Spleen (tissue), 11 donors: ENCODE data around the gene SLC24A3. TPM values are rescaled to one million over a fixed set of nuclear protein-coding genes. Genes with fewer than 3 reads are reported as not detected.

Experiments used
- DNase-seq: peaks from one replicate; pipeline ENCODE4 v3.0.0-alpha.2; 2020
- H3K27ac ChIP-seq, 8 donors: fragments of 200-600 bp; sonication (generic) in 7 of 8; 1 replicate in 4 of 8; 2 replicates in 4 of 8; pipeline versions ENCODE4 v1.5.0 to v1.8.0; 2016 to 2021; ENCODE audit warnings: inconsistent platforms in 4 of 8, mild to moderate bottlenecking in 4 of 8, moderate library complexity in 1 of 8
- H3K27me3 ChIP-seq, 7 donors: fragments of 200-600 bp; sonication (generic) in 6 of 7; replicated peaks in 1 of 7; 1 replicate in 4 of 7; 2 replicates in 3 of 7; pipeline versions ENCODE4 v1.5.0 to v1.8.0; 2016 to 2021; ENCODE audit warnings: inconsistent platforms in 3 of 7, mild to moderate bottlenecking in 1 of 7
- H3K36me3 ChIP-seq, 6 donors: fragments of 200-600 bp; sonication (generic) in 5 of 6; 1 replicate in 4 of 6; 2 replicates in 2 of 6; pipeline versions ENCODE4 v1.5.0 to v1.8.0; 2016 to 2021; ENCODE audit warnings: inconsistent platforms in 2 of 6
- H3K4me1 ChIP-seq, 6 donors: fragments of 200-600 bp; sonication (generic) in 5 of 6; 1 replicate in 3 of 6; 2 replicates in 3 of 6; pipeline versions ENCODE4 v1.5.0 to v1.8.0; 2016 to 2021; ENCODE audit warnings: inconsistent platforms in 3 of 6
- H3K4me3 ChIP-seq, 8 donors: fragments of 200-600 bp; sonication (generic) in 7 of 8; 1 replicate in 4 of 8; 2 replicates in 4 of 8; pipeline versions ENCODE4 v1.5.0 to v1.8.0; 2016 to 2021; ENCODE audit warnings: inconsistent platforms in 4 of 8, mild to moderate bottlenecking in 4 of 8, moderate library complexity in 2 of 8
- H3K9me3 ChIP-seq, 8 donors: fragments of 200-600 bp; sonication (generic) in 7 of 8; 1 replicate in 4 of 8; 2 replicates in 4 of 8; pipeline versions ENCODE4 v1.5.0 to v1.8.0; 2016 to 2021; ENCODE audit warnings: inconsistent platforms in 4 of 8
- POLR2A ChIP-seq, 3 donors: fragments of 450-650 bp; IDR thresholded peaks; one replicate each; pipeline ENCODE4 v1.5.1; 2017; ENCODE audit warnings: antibody characterized with exemption in 3 of 3, mild to moderate bottlenecking in 1 of 3
- POLR2AphosphoS5 ChIP-seq, 3 donors: sonication (generic); formaldehyde crosslinking; IDR thresholded peaks; one replicate each; pipeline ENCODE4 v1.5.1; 2017; ENCODE audit warnings: antibody characterized with exemption in 3 of 3
- WGBS, 5 donors: extraction: QIAGEN DNeasy Blood & Tissue Kit in 3 of 5; methylation state at CpG; one replicate each; pipeline versions ENCODE4 v1.1.5 to v1.1.7; 2013 to 2018; 5-methylcytosine and 5-hydroxymethylcytosine counted together
- intact Hi-C: fragments of 100-400 bp; cut with DNase I; formaldehyde crosslinking; loops from one replicate; pipeline ENCODE4 v1.15.0; 2023; ENCODE audit warnings: low total_unique reads
- polyA plus RNA-seq, 3 donors: library from polyadenylated mRNA; stranded (reverse); fragments of 200-250 nt; gene quantifications; one replicate each; pipeline ENCODE4 v1.2.1, GENCODE V29; 2013
- total RNA-seq, 7 donors: library from RNA; depleted of rRNA in 3 of 7; stranded (reverse); fragments of >200 nt in 3 of 7; fragmentation: NEBNext Ultra II Directional in 4 of 7; extraction: Animal tissue kit (Norgen Biotek cat#: 25700) in 4 of 7; gene quantifications; one replicate each; pipeline versions ENCODE4 v1.1.0 to v1.2.1, GENCODE V29; 2016 to 2021
- TF ChIP-seq, protein P1 (sequence below), 11 experiments: fragments of 200-600 bp in 7 of 11; fragments of 450-650 bp in 4 of 11; sonication (generic) in 4 of 11; IDR thresholded peaks in 8 of 11; conservative IDR thresholded peaks in 3 of 11; 1 replicate in 7 of 11; 2 replicates in 4 of 11; pipeline versions ENCODE4 v1.4.0 to v1.8.0; 2016 to 2021; ENCODE audit warnings: antibody characterized with exemption in 11 of 11, inconsistent platforms in 4 of 11, mild to moderate bottlenecking in 1 of 11
- donor health status: healthy with polysubstance abuse.
- donor health status: DM: no; HTN: no; CAD: no; lungs with moderate emphysema.
- donor health status: DM: no; HTN: no; CAD: no.
- donor health status: Bipolar disorder and iron deficiency.
- donor health status: healthy.
- donor health status: DM: no; HTN: no; CAD: no.
- donor health status: DM: yes; HTN: yes; CAD: no.

SLC24A3 gene
- total and polyA plus RNA-seq, 10 donors, result 0.37 to 3.9 (median 2.6) TPM

DNA sequence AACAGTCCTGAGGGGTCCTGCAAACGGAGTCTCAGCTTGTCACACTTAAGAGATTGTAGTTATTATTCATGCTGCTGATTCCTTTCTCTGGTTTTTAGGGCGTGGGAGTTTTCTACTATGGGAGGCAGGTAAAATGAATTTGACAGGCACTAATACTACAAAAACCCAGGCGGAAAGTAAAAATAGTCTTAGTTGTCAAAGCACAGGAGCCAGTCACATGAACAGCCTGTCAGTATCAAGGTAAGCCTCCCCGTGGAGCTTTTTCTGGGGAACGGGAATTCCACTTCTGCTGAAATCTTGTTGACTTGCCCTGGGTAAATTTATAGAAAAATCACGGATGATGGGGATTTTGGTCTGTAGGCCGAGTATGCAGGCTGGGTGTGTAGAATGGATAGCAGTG is 79.8 kb downstream of the SLC24A3 start:
- Histone ChIP-seq H3K4me1 (no peaks in the 10 kb centered on the region), H3K9me3 (no peaks in the 10 kb centered on the region), H3K4me3 (no peak overlapping the region), H3K36me3 (no peaks in the 10 kb centered on the region), H3K27me3 (no peaks in the 10 kb centered on the region), H3K27ac (no peak overlapping the region)
- intact Hi-C loops, result no loop called here
- no peak for DNase-seq
- WGBS, 5 donors, result 85 to 93% (median 89%) methylated on average over 7 of the region's 7 CpGs
- TF ChIP-seq POLR2A (IDR thresholded peaks at IDR 0.05) (no peak), POLR2AphosphoS5 (IDR thresholded peaks at IDR 0.05) (no peak)
- TF ChIP-seq, protein P1, sequence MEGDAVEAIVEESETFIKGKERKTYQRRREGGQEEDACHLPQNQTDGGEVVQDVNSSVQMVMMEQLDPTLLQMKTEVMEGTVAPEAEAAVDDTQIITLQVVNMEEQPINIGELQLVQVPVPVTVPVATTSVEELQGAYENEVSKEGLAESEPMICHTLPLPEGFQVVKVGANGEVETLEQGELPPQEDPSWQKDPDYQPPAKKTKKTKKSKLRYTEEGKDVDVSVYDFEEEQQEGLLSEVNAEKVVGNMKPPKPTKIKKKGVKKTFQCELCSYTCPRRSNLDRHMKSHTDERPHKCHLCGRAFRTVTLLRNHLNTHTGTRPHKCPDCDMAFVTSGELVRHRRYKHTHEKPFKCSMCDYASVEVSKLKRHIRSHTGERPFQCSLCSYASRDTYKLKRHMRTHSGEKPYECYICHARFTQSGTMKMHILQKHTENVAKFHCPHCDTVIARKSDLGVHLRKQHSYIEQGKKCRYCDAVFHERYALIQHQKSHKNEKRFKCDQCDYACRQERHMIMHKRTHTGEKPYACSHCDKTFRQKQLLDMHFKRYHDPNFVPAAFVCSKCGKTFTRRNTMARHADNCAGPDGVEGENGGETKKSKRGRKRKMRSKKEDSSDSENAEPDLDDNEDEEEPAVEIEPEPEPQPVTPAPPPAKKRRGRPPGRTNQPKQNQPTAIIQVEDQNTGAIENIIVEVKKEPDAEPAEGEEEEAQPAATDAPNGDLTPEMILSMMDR (IDR thresholded peaks at IDR 0.05 in 8 of 11, conservative IDR thresholded peaks at IDR 0.05 in 3 of 11), result no peak

DNA sequence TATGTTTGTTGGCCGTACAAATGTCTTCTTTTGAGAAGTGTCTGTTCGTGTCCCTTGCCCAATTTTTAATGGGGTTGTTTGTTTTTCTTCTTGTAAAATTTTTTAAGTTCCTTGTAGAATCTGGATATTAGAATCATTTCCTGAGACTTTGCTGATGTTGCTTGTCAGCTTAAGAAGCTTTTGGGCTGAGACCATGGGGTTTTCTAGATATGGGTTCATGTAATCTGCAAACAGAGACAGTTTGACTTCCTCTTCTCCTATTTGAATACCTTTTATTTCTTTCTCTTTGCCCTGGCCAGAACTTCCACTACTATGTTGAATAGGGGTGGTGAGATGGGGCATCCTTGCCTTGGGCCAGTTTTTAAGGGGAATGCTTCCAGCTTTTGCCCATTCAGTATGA is 82.6 kb downstream of the SLC24A3 start:
- DNase-seq, result no peak
- 82 to 91% (median 88%) methylated on average over 2 of the region's 2 CpGs for WGBS, 5 donors
- TF ChIP-seq, protein P1 (IDR thresholded peaks at IDR 0.05 in 8 of 11, conservative IDR thresholded peaks at IDR 0.05 in 3 of 11), result no peak
- TF ChIP-seq POLR2A (IDR thresholded peaks at IDR 0.05), result no peak
- no peak for TF ChIP-seq POLR2AphosphoS5 (IDR thresholded peaks at IDR 0.05)
- no peaks in the 10 kb centered on the region for H3K4me1 ChIP-seq
- H3K36me3 ChIP-seq, result no peaks in the 10 kb centered on the region
- no peaks in the 10 kb centered on the region for H3K27me3 ChIP-seq
- intact Hi-C loops, result no loop called here
- no peak overlapping the region for H3K4me3 ChIP-seq
- no peak overlapping the region for H3K27ac ChIP-seq
- H3K9me3 ChIP-seq, result peaks cover 0 to 4% (median 0%) of the 10 kb centered on the region in 8 donors

DNA sequence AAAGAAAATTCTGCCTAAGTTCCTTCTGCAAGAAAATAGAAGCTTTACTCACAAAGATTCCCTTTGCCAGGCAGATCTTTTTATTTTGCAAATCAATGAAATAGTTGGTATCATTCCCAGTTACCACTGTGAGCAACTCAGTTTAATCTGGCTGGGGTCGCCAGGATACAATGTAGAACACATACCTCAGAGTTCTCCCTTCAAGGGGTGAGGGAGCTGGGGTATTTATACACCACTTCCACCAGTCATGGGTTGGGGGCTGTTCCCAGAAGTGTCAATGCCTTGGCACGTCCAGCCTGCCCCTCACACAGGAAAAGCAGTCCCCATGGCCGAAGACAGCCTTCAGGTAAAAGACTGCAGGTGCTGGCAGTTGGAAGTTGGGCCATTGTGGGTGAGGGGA is 86.2 kb downstream of the SLC24A3 start:
- WGBS, 5 donors, result 53 to 76% (median 68%) methylated on average over 3 of the region's 3 CpGs
- DNase-seq, result no peak
- no peaks in the 10 kb centered on the region for H3K4me1 ChIP-seq
- TF ChIP-seq POLR2AphosphoS5 (IDR thresholded peaks at IDR 0.05) (no peak), POLR2A (IDR thresholded peaks at IDR 0.05) (no peak)
- TF ChIP-seq, protein P1 (IDR thresholded peaks at IDR 0.05 in 8 of 11, conservative IDR thresholded peaks at IDR 0.05 in 3 of 11), result no peak
- no peaks in the 10 kb centered on the region for H3K27me3 ChIP-seq
- no peak overlapping the region for H3K4me3 ChIP-seq
- no peak overlapping the region for H3K27ac ChIP-seq
- H3K9me3 ChIP-seq, result peaks cover 0 to 7% (median 0%) of the 10 kb centered on the region in 8 donors
- H3K36me3 ChIP-seq, result no peaks in the 10 kb centered on the region
- intact Hi-C loops, result no loop called here

DNA sequence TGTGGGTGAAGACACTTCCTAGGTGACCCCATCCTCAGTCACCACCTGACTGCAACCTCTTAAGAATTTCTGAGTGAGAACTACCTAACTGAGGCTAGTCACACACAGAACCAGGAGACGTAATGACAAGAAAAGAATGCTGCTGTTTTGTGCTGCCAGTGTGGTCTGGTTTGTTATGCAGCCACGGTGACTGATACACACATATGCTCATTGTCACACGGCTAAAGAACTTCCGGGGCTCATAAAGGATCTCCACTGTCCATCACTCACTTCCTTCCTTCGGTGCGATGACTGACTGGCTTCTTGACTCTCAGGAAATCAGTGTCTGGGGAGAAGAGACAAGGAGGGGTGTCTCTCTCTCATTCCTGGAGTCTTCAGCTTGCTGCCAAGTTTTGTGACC is 88.0 kb downstream of the SLC24A3 start:
- H3K4me1 ChIP-seq, result peaks cover 0 to 4% (median 0%) of the 10 kb centered on the region in 6 donors
- H3K36me3 ChIP-seq, result no peaks in the 10 kb centered on the region
- 71 to 90% (median 78%) methylated on average over 6 of the region's 6 CpGs for WGBS, 5 donors
- intact Hi-C loops, result no loop called here
- no peaks in the 10 kb centered on the region for H3K27me3 ChIP-seq
- H3K9me3 ChIP-seq, result peaks cover 0 to 7% (median 0%) of the 10 kb centered on the region in 8 donors
- H3K4me3 ChIP-seq, result no peak overlapping the region
- no peak overlapping the region for H3K27ac ChIP-seq
- TF ChIP-seq POLR2A (IDR thresholded peaks at IDR 0.05) (no peak), POLR2AphosphoS5 (IDR thresholded peaks at IDR 0.05) (no peak)
- TF ChIP-seq, protein P1 (IDR thresholded peaks at IDR 0.05 in 8 of 11, conservative IDR thresholded peaks at IDR 0.05 in 3 of 11), result no peak
- no peak for DNase-seq
